ENCODE results near the gene SLC35A3. TPM values are rescaled to one million over a fixed set of nuclear protein-coding genes. Genes with fewer than 3 reads are reported as not detected.

SLC35A3 gene
- total RNA-seq, 3 donors from 2014 or later (not counting 1 experiment from before 2014, with no cell fraction given) = 40.2 to 49.8 (median 43.1) TPM

- Mint-ChIP-seq H3K4me3 (no peak overlapping the region), H3K27me3 (ENCODE audit: low read depth in 2 of 2) (no peaks in the 10 kb centered on the region), H3K4me1 (peaks cover 14 to 29% of the 10 kb centered on the region in 2 donors), H3K27ac (no peak overlapping the region), H3K36me3 (no peaks in the 10 kb centered on the region), H3K9me3 (no peaks in the 10 kb centered on the region)
- Histone ChIP-seq H3K9me3 (ENCODE audit: control insufficient read depth, insufficient read depth, low read length) (no peaks in the 10 kb centered on the region), H3K4me3 (ENCODE audit: low read length) (no peak overlapping the region), H3K27me3 (ENCODE audit: control insufficient read depth, insufficient read depth, low read length) (no peaks in the 10 kb centered on the region), H3K27ac (ENCODE audit: low read length) (no peak overlapping the region), H3K36me3 (ENCODE audit: control insufficient read depth, insufficient read depth, low read length) (peaks cover 3% of the 10 kb centered on the region), H3K4me1 (ENCODE audit: control insufficient read depth, insufficient read depth, low read length) (no peaks in the 10 kb centered on the region)
- DNase-seq = no peak
- no peak for ATAC-seq
- no peak for TF ChIP-seq CTCF (IDR thresholded peaks at IDR 0.05)
- intact Hi-C loops (cut with micrococcal nuclease) = no loop called here
These were observed 11.1 kb downstream of the SLC35A3 start for GRCh38 chr1:99980928-99981327.

- TF ChIP-seq CTCF (IDR thresholded peaks at IDR 0.05) = no peak
- H3K27ac ChIP-seq (ENCODE audit: low read length) = no peak overlapping the region
- Mint-ChIP-seq H3K4me1 (peaks cover 6 to 22% of the 10 kb centered on the region in 2 donors), H3K27ac (no peak overlapping the region), H3K36me3 (no peaks in the 10 kb centered on the region), H3K9me3 (no peaks in the 10 kb centered on the region), H3K27me3 (ENCODE audit: low read depth in 2 of 2) (no peaks in the 10 kb centered on the region), H3K4me3 (no peak overlapping the region)
- peaks cover 3% of the 10 kb centered on the region for H3K9me3 ChIP-seq (ENCODE audit: control insufficient read depth, insufficient read depth, low read length)
- H3K36me3 ChIP-seq (ENCODE audit: control insufficient read depth, insufficient read depth, low read length) = no peaks in the 10 kb centered on the region
- DNase-seq (no peak), ATAC-seq (no peak)
- intact Hi-C loops (cut with micrococcal nuclease) = no loop called here
- H3K27me3 ChIP-seq (ENCODE audit: control insufficient read depth, insufficient read depth, low read length) = no peaks in the 10 kb centered on the region
- 77% methylated on average over 1 of the region's 2 CpGs for WGBS (ENCODE audit: insufficient coverage)
- H3K4me3 ChIP-seq (ENCODE audit: low read length) = no peak overlapping the region
- no peaks in the 10 kb centered on the region for H3K4me1 ChIP-seq (ENCODE audit: control insufficient read depth, insufficient read depth, low read length)
These were observed 16.9 kb downstream of the SLC35A3 start for GRCh38 chr1:99986656-99987225.

- H3K9me3 Mint-ChIP-seq = no peaks in the 10 kb centered on the region
- no peak overlapping the region for H3K27ac Mint-ChIP-seq
- peaks cover 6% of the 10 kb centered on the region for H3K9me3 ChIP-seq (ENCODE audit: control insufficient read depth, insufficient read depth, low read length)
- H3K4me1 ChIP-seq (ENCODE audit: control insufficient read depth, insufficient read depth, low read length) = no peaks in the 10 kb centered on the region
- ATAC-seq (no peak), DNase-seq (no peak)
- no peak overlapping the region for H3K27ac ChIP-seq (ENCODE audit: low read length)
- H3K4me1 Mint-ChIP-seq = peaks cover 12 to 22% of the 10 kb centered on the region in 2 donors
- TF ChIP-seq CTCF (IDR thresholded peaks at IDR 0.05) = no peak
- WGBS (ENCODE audit: insufficient coverage) = 100% methylated on average over 1 of the region's 1 CpG
- peaks cover 3% of the 10 kb centered on the region for H3K36me3 ChIP-seq (ENCODE audit: control insufficient read depth, insufficient read depth, low read length)
- H3K4me3 Mint-ChIP-seq = no peak overlapping the region
- H3K27me3 ChIP-seq (ENCODE audit: control insufficient read depth, insufficient read depth, low read length) = no peaks in the 10 kb centered on the region
- no peaks in the 10 kb centered on the region for H3K36me3 Mint-ChIP-seq
- no peaks in the 10 kb centered on the region for H3K27me3 Mint-ChIP-seq (ENCODE audit: low read depth in 2 of 2)
- no peak overlapping the region for H3K4me3 ChIP-seq (ENCODE audit: low read length)
- intact Hi-C loops (cut with micrococcal nuclease) = no loop called here
These were observed 18.5 kb downstream of the SLC35A3 start for GRCh38 chr1:99988210-99988765.

All from natural killer cell (primary cell).